Lung (tissue), 12 donors: Measurements from ENCODE around the gene CLCN4. TPM values are rescaled to one million over a fixed set of nuclear protein-coding genes. Genes with fewer than 3 reads are reported as not detected.

Experiments used
- ATAC-seq: fragments of 200-7000 bp; cut with Tn5 transposase; one replicate; pipeline ENCODE4 v1.9.1; 2020; ENCODE audit warnings: moderate number of reproducible peaks; ENCODE audit not compliant: insufficient read depth, low FRiP score
- DNase-seq, 3 donors: peaks; one replicate each; pipeline ENCODE4 v3.0.0-alpha.2; 2013 to 2017
- H3K27ac ChIP-seq, 2 donors: one replicate each; pipeline ENCODE4 v1.5.1; 2013; ENCODE audit warnings: mild to moderate bottlenecking in 2 of 2, moderate library complexity in 2 of 2, control low read depth in 1 of 2, inconsistent platforms in 1 of 2, low read depth in 1 of 2, low read length in 1 of 2
- H3K27me3 ChIP-seq, 3 donors: one replicate each; pipeline ENCODE4 v1.5.1; 2013; ENCODE audit warnings: low read length in 2 of 3; ENCODE audit not compliant: control insufficient read depth in 3 of 3, insufficient read depth in 3 of 3
- H3K36me3 ChIP-seq, 4 donors: one replicate each; pipeline ENCODE4 v1.5.1; 2013; ENCODE audit warnings: low read length in 4 of 4, mild to moderate bottlenecking in 1 of 4, moderate library complexity in 1 of 4; ENCODE audit not compliant: control insufficient read depth in 4 of 4, insufficient read depth in 4 of 4
- H3K4me1 ChIP-seq, 5 donors: one replicate each; pipeline ENCODE4 v1.5.1; 2013; ENCODE audit warnings: low read length in 5 of 5, mild to moderate bottlenecking in 2 of 5, moderate library complexity in 1 of 5; ENCODE audit not compliant: control insufficient read depth in 5 of 5, insufficient read depth in 5 of 5
- H3K4me3 ChIP-seq: one replicate; pipeline ENCODE4 v1.5.1; 2013; ENCODE audit warnings: mild to moderate bottlenecking, control low read depth, moderate library complexity
- H3K9ac ChIP-seq, 2 donors: one replicate each; pipeline ENCODE4 v1.5.1; 2013; ENCODE audit warnings: low read length in 2 of 2, control low read depth in 1 of 2; ENCODE audit not compliant: insufficient read depth in 1 of 2
- H3K9me3 ChIP-seq, 4 donors: one replicate each; pipeline ENCODE4 v1.5.1; 2013; ENCODE audit warnings: low read length in 3 of 4, mild to moderate bottlenecking in 1 of 4, moderate library complexity in 1 of 4; ENCODE audit not compliant: control insufficient read depth in 4 of 4, insufficient read depth in 3 of 4
- WGBS, 2 donors: extraction: QIAGEN DNeasy Blood & Tissue Kit; methylation state at CpG; one replicate each; pipeline ENCODE4 v1.1.7; 2013; 5-methylcytosine and 5-hydroxymethylcytosine counted together
- polyA plus RNA-seq, 2 donors: library from polyadenylated mRNA; stranded (reverse); fragments of 200-250 nt; gene quantifications; one replicate each; pipeline ENCODE4 v1.2.1, GENCODE V29; 2013
- total RNA-seq, 2 donors: library from RNA; depleted of rRNA in 1 of 2; stranded (reverse); fragments of >200 nt in 1 of 2; gene quantifications; one replicate each; pipeline ENCODE4 v1.2.1, GENCODE V29; 2014 to 2021
- TF ChIP-seq, protein P1 (sequence below): IDR thresholded peaks from 2 replicates; pipeline ENCODE4 v1.5.1; 2012; ENCODE audit warnings: mild to moderate bottlenecking; ENCODE audit errors: control extremely low read depth, extremely low read depth
- donor health status: control.
- donor health status: control.
- donor health status: Bipolar disorder and iron deficiency.
- donor health status: healthy.
- donor health status: DM: yes; HTN: yes; CAD: no.

Gene CLCN4
- total and polyA plus RNA-seq, 4 donors: 2.1 to 11.3 (median 5.8) TPM

DNA sequence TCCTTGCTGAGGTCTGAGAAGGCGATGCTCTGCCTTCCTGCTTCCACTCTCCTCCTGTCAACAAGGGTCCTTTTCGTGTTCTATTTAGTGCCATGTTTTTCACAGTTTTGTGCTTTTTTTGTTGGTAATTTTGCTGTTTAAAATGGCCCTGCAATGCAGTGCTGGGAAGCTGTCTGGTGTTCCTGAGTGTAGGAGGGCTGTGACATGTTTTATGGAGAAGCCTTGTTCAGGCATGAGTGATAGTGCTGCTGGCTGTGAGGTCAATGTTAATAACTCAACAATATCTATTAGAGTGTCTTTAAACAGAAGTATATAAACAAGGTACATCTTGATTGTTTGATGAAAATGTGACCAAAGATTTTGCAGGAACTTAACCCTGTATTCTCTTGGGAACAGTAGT is 27.6 kb downstream of the CLCN4 start:
- 76 to 93% methylated on average over 2 of the region's 2 CpGs for WGBS, 2 donors
- Histone ChIP-seq H3K27ac (no peak overlapping the region), H3K27me3 (peaks cover 0 to 15% (median 13%) of the 10 kb centered on the region in 3 donors), H3K36me3 (no peaks in the 10 kb centered on the region), H3K4me1 (no peaks in the 10 kb centered on the region), H3K9me3 (no peaks in the 10 kb centered on the region), H3K9ac (no peak overlapping the region), H3K4me3 (no peak overlapping the region)
- DNase-seq: no peak
- TF ChIP-seq, protein P1, sequence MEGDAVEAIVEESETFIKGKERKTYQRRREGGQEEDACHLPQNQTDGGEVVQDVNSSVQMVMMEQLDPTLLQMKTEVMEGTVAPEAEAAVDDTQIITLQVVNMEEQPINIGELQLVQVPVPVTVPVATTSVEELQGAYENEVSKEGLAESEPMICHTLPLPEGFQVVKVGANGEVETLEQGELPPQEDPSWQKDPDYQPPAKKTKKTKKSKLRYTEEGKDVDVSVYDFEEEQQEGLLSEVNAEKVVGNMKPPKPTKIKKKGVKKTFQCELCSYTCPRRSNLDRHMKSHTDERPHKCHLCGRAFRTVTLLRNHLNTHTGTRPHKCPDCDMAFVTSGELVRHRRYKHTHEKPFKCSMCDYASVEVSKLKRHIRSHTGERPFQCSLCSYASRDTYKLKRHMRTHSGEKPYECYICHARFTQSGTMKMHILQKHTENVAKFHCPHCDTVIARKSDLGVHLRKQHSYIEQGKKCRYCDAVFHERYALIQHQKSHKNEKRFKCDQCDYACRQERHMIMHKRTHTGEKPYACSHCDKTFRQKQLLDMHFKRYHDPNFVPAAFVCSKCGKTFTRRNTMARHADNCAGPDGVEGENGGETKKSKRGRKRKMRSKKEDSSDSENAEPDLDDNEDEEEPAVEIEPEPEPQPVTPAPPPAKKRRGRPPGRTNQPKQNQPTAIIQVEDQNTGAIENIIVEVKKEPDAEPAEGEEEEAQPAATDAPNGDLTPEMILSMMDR: no peak
- ATAC-seq: no peak

DNA sequence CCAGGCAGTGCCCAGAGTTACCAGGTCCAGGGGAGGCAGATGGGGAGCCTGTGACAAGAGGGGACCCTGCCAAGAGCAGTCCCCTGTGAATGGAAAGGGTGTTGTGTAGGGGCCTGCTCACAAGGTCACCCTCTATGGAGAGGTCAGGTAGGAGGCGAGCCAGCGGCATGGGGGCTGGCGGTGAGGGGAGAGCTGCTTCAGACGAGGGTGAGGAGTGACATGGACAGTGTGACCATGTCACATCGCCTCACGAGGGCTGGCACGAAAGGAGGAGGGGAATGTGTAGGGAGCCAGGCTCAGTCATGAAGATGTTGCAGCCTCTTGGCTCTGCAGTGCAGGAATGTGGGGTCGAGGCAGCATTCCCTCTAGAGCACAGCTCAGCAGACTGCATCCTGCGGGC is 29.6 kb downstream of the CLCN4 start:
- no peak for DNase-seq
- no peak for ATAC-seq
- TF ChIP-seq, protein P1: no peak
- Histone ChIP-seq H3K36me3 (no peaks in the 10 kb centered on the region), H3K27ac (no peak overlapping the region), H3K4me1 (no peaks in the 10 kb centered on the region), H3K9ac (no peak overlapping the region), H3K4me3 (no peak overlapping the region), H3K9me3 (no peaks in the 10 kb centered on the region), H3K27me3 (peaks cover 0 to 15% (median 8%) of the 10 kb centered on the region in 3 donors)
- 68 to 81% methylated on average over 3 to 9 of the region's 9 CpGs for WGBS, 2 donors

DNA sequence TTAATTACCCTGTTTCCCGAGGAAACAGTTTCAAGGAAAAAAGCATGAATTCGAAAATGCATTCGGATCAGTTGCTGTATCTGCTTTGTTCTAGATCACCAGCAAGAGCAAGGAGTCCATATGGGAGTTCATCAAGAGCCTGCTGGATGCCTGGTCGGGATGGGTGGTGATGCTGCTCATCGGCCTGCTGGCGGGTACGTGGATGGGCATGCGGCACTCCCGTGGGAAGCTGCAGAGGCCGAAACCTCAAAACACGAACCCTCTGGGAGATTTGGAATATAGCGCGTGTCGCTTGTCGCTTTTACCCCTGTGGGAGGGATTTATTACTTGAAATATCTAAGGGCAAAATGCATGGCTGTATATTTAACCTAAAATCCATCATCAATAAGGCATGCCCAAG is 30.6 kb downstream of the CLCN4 start:
- TF ChIP-seq, protein P1: no peak
- ATAC-seq: no peak
- H3K4me1 ChIP-seq: no peaks in the 10 kb centered on the region
- no peaks in the 10 kb centered on the region for H3K36me3 ChIP-seq
- no peak overlapping the region for H3K27ac ChIP-seq
- peaks cover 0 to under 1% (median 0%) of the 10 kb centered on the region in 4 donors for H3K9me3 ChIP-seq
- no peak overlapping the region for H3K4me3 ChIP-seq
- DNase-seq: no peak
- H3K27me3 ChIP-seq: peaks cover 0 to 8% (median 8%) of the 10 kb centered on the region in 3 donors
- H3K9ac ChIP-seq: no peak overlapping the region
- 82 to 97% methylated on average over 15 of the region's 15 CpGs for WGBS, 2 donors
